GM18499 (cell line): ENCODE results near the gene LIX1.
A peak's percentile ranks its signal among the peaks of the same experiment; 100 is the strongest.
"Not testable (repeated sequence)": the region's sequence is repeated elsewhere in the genome, so short reads cannot be mapped to it uniquely, and the experiment has no call there.

ENCODE experiments used
- ATAC-seq: cut with Tn5 transposase; IDR thresholded peaks from one replicate; pipeline ENCODE4 v1.9.1; 2021; ENCODE audit warnings: moderate number of reproducible peaks; ENCODE audit not compliant: insufficient read depth, unreplicated experiment

LIX1 gene

DNA sequence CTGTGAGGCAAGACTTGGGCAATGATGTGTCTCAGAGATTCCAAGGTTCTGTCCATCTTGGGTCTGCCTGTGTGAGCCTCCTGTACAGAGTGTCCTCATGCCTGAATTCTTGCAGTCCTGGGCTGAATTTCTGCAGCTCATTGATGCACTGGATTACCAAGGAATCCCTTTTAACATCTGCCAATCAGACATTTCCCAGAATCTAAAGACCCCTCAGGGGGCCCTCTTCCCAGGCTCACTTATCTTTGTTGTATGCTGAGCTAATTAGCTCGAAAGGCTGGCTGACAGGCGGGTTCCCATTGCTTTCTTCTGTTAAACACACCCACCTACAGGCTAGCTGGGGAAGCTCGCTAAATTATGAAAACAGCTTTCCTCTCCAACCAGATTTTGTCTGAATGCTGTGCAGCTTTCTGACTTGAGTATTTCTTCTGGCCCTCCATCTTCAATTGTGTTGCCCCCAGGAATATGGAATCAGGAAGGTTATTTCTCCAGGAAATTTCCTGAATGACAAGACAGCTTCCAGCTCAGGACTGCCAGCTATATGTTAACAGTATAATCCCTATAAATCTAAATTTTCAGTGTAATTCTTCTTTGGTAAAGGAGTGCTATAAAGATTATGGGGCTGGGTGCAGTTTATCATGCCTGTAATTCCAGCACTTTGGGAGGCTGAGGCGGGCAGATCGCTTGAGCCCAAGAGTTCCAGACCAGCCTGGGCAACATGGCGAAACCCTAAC lies at the start of gene LIX1:
LIX1 (minus strand) TSS at position 91 of the 734 bp plus-strand sequence; CDS start at position 56, 35 bp downstream.
- ATAC-seq: no peak

DNA sequence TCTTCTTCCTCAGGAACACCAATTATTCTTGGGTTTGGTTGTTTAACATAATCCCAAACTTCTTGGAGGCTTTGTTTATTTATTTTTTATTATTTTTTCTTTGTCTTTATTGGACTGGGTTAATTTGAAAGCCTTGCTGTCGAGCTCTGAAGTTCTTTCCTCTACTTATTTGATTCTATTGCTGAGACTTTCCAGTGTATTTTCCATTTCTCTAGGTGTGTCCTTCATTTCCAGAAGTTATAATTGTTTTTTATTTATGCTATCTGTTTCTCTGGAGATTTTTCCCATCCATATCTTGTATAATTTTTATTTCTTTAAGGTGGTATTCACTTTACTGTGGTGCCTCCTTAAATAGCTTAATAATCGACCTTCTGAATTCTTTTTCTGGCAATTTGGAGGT lies 49.5 kb upstream of the LIX1 start:
- no peak for ATAC-seq

DNA sequence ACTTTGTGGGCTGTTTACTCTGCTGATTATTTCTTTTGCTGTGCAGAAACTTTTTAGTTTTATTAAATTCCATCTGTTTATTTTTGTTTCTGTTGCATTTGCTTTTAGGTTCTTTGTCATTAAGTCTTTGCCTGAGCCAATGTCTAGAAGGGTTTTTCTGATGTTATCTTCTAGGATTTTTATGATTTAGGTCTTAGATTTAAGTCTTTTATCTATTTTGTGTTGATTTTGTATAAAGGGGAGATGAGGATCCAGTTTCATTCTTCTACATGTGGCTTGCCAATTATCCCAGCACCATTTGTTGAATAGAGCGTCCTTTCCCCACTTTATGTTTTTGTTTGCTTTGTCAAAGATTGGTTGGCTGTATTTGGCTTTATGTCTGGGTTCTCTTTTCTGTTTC lies 47.1 kb upstream of the LIX1 start:
- not testable (repeated sequence) for ATAC-seq

DNA sequence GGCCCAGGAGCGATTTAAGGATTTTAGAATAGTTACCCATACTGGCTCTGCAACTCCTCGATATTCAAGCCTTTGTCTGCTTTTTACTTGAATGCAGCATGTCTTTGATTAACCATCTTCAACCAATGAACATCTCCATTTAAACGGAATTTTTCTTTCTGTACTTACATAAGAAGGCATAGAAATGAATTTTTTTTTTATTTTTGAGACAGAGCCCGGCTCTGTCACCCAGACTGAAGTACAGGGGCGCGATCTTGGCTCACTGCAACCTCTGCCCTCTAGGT lies 41.5 kb upstream of the LIX1 start:
- ATAC-seq: no peak

DNA sequence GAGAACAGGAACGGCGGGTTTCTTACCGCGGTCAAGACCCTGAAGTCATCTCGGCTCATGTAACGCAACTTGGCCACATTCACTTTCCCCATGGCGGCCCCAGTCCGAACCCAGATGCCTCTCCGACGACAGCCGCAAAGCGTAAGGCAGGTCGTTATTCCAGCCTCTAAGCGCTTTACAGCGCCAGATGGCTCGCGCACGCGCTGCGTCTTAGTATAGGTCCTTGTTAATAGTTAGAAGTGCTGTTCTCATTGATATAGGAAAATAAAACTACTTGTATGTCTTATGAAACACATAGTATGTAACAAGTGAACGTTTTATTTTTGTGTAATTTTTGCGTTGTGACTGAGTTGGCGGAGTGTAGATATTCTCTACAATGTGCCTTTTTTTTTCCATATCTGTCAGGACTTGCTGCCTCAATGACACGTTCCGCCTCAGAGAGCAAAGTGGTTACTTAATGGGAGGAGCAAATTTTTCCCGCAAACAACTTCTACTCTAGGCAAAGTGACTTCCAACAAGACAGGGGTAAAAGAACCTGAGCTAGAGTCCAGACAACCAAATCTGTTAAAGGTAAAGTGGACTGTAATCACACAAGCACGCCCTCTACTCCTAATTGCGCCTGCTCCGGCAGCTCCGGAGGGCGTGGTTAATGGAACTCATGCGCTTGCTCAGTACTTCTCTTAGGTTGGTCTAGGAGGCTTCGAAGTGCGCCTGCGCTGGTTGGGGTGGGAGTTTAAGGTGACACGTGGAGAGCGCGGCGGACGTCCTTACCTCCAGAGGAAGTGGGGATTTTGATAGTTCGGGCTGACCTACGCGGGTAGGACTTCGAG lies 40.9 kb upstream of the LIX1 start, which contains the start of gene RIOK2:
RIOK2 (minus strand) TSS at position 148 of the 830 bp plus-strand sequence; CDS start at position 92, 56 bp downstream.
- peak; percentile 83 for ATAC-seq

DNA sequence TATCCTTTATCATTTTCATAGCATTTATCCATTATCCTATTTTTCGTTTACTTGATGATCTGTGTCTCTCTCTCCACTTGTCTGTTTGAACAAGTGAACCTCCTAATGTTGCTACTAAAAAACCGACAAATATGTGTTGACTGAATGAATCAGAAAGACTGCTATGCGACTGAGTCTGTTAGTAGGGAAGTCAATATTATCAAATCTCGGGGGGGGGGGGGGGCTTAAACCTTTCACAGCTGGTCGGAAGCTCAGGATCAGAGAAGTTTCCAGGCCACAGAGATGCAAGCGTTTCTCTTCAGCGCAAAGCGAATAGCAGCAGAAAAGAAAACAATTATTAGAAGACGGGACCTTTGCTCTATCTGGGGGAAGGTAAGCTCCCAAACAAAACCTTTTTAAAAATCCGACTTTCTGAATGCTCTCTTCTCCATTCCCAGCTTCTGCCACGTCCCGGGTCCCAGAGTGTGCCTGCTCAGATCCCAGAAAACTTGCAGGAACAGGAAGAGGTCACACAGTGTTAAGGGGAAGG lies 40.2 kb upstream of the LIX1 start:
- ATAC-seq: no peak

DNA sequence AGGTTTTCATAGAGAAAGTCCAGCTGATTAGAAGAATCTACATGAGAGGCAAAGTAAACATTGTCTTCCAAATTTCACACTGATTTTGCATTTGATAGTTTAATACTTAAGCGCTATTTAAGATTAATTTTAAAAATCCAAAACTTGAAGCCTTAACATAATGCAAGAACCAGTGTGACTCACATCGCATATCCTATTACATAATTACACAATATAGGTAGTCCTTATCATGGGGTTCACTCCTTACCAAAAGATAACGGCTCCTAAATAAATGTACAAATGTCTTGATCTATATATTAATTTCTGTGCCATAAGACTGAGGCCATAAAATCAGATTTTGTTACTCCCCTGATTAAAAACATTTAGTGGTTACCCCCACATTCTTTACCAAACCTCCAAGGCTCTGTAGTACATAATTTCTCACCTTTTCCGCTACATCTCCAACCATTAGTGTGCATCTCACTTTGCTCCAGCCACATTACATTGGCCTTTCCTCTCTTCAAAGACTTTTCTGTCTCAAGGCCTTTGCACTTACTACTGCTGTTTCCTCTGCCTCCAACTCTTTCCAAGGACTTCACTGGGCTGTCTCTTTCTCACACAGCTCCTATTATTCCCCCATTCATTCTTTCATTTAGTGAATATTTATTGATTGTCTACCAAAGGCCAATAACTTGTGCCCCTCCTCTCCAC lies 39.6 kb upstream of the LIX1 start:
- no peak for ATAC-seq

DNA sequence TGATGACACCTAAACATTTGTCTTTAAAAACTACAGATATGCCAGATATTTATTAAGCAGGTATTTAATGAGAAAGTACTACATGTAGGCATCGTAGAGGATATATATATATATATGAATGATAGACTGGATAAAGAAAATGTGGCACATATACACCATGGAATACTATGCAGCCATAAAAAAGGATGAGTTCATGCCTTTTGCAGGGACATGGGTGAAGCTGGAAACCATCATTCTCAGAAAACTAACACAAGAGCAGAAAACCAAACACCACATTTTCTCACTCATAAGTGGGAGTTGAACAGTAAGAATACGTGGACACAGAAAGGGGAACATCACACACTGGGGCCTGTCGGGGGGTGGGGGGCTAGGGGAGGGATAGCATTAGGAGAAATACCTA lies 37.0 kb upstream of the LIX1 start:
- not testable (repeated sequence) for ATAC-seq

DNA sequence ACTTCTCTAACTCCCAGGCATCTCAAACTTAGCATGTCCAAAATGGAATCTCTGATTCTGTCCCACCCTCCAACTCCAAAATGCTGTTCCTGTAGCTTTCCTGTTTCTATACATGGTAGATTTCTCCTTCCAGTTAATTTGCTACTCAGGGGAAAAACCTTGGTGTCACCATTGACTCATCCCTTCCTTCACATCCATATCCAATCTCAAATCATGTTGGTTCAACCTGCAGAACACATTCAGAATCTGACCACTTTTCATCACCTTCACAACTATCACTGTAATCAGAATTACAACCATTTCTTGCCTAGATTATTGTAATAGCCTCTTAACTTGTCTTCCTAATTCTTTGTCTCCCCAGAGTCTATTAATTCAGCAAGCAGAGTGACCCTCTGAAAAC lies 29.8 kb upstream of the LIX1 start:
- no peak for ATAC-seq

DNA sequence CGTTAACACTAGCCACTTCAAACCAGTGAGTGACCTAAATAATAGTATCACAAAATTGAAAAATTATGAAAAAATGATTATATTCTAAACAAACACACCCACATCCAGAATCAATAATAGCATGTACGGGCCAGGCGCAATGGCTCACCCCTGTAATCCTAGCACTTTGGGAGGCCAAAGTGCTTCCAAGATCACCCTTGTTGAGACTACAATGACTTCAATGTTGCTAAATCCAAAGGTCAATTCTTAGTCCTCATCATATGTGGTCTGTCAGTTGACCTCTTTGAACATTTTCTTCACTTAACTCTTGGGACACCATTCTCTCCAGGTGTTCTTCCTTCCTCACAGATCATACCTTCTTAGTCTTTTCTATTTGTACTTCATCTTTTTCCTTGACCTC lies 29.3 kb upstream of the LIX1 start:
- no peak for ATAC-seq

DNA sequence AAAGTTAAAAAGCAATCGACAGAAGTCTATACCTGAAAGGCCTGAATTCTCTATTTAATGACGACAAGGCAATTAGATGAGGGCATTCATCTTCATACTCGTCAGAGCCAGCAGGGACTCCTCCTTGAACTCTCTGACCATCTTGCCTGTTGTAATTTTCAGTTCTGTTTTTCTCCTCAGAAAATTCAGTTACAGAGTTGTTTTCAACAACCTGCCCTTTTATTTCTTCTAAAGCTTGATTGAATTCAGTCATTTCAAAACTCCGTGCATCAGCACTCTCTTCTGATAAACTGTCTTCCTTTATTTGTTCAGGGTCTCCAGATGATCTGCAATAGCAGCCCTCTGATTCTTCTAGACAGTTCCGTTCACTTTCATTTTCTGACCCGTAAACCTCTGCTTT lies 25.0 kb upstream of the LIX1 start:
- ATAC-seq: peak; percentile 58

DNA sequence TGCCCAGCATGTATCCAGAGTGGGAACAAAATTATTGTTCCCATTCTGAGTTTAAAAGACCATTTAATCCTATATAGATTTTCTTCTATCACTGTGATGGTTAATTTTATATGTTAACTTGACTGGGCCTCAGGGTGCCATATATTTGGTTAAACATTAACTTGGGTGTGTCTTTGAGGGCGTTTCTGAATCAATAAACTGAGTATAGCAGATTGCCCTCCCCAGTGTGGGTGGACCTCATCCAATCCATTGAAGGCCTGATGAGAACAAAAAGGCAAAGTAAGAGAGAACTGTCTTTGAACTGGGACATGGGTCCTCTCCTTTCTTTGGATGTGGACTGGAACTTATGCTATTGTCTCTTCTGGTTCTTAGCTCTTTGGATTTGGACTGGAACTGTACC lies 23.3 kb upstream of the LIX1 start:
- no peak for ATAC-seq

DNA sequence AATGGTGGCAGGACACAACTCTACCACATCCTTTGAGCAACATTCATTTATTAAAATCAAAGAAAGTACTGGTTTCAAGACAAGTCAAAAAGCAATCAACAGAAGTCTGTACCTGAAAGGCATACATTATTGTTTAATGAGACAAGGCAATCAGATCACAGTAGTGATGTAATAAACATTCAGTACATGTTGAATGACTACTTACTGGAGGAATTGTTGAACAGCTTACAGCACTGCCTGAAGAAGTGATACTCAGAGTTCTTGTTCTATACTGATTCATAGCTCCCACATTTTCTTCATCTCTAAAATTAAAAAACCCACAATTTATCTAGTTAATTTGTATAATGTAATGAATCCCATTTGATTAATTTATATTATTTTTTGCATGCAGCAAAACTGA lies 22.4 kb upstream of the LIX1 start:
- no peak for ATAC-seq

DNA sequence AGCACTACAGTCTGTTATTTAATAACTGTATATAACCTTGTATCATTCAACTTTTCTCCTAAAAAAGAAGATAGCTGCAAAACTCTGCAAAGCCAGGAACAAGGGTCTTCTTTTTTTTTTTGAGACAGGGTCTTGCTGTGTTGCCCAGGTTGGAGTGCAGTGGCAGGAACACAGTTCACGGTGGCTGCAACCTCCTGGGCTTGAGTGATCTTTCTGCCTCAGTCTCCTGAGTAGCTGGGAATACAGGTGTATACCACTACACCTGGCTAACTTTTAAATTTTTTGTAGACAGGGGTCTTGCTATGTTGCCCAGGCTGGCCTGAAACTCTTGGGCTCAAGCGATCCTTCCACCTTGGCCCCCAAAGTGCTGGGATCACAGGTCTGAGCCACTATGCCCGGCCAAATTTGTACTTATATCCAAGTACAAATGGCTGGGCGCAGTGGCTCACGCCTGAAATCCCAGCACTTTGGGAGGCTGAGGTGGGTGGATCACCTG lies 21.4 kb upstream of the LIX1 start:
- no peak for ATAC-seq

DNA sequence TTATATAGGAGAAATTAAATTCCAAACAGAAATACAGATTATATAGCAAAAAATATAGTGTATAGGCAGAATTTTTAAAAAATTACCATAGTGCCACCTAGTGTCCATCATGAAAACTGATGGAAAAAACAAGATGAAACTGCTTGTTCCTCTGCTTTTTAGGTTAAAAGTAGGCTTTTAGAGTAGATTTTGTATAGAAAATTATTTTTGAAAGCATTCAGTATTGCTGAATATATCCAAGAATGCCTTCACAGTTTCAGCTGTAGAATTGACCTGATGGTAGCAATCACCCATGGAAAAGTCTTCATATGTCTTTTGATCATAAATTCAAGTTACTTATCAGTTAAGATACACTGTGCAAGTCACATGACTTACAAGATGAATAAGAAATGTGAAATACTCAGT lies 21.0 kb upstream of the LIX1 start:
- ATAC-seq: no peak

DNA sequence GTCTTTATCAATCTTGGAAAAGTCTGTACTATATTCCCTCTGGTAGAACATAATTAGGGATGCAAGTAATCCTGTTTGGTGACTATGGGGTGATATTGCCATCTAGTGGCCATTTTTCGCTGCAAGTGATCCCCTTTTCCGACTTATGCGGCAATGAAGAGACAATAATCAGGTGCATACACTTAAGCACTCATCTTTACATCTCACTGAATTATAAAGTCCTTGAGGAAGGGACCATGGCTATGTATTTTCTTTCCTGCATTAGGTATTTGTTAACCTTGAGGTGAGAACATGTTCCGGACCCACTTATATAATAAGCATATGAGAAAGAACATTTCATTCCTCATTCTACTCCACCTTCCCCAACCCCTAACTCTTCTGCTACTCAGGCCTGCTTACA lies 19.6 kb upstream of the LIX1 start:
- no peak for ATAC-seq

DNA sequence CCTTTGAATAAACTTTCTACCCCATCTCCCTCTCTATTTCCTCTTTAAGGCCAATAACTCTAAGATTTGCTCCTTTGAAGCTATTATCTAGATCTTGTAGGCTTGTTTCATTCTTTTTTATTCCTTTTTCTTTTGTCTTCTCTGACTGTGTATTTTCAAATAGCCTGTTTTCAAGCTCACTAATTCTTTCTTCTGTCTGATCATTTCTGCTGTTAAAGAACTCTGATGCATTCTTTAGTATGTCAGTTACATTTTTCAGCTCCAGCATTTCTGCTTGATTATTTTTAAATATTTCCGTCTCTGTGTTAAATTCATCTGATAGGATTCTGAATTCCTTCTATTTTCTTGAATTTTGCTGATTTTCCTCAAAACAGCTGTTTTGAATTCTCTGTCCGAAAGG lies 15.3 kb upstream of the LIX1 start:
- no peak for ATAC-seq

DNA sequence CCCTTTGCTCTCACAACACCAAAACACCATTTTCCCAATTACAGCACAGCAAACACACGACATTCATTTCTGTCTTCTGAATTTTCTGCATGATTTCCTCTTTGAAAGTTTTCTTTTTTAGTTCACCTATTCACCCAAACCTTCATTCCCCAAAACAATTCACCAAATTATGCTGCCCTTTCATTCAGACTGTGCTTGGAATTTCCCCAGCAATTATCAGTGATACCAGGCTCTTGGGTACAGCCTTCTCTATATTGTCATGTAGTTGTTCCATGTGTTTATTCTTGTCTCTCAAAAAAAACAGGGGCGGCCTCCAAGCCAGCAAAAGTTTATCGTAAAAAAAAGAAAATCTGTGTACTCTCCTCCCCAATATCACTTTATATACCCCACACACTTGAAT lies 9.0 kb upstream of the LIX1 start:
- ATAC-seq: no peak

DNA sequence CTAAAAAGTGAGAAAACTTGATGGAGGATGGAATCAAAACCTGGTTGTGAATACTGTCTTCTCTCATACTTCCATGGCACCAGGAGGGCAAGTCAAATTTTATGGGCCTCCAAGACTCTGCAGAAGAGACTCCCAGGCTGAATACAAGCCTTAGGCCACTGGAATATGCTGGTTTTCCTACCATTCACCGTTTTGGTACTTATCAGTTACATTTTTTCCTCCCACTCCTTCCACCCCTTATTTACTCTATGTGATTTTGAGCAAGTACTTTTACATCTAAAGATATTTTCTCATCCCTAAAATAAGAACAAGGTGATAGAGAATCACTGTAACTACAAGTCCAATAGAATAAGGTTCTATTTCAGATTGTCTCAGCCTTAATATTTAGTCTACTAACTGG lies 8.0 kb upstream of the LIX1 start:
- ATAC-seq: no peak

DNA sequence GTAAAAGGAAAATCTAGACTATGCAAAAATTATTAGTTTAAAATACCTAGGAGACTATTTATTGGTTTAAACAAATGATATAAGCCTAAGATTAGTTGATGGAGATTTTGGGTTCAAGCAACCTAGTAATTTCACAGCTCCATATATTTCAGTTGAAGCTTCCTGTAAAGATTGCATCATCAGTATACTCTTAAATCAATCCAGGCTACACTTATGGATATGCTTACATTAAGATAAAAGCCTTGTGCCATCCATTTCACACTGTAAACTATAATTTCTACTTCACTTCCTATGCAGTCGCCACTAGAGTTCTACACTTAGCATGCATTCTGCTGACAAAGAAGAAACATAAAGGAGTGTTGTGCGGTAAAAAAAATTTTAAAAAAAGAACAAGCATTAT lies 7.3 kb upstream of the LIX1 start:
- no peak for ATAC-seq

DNA sequence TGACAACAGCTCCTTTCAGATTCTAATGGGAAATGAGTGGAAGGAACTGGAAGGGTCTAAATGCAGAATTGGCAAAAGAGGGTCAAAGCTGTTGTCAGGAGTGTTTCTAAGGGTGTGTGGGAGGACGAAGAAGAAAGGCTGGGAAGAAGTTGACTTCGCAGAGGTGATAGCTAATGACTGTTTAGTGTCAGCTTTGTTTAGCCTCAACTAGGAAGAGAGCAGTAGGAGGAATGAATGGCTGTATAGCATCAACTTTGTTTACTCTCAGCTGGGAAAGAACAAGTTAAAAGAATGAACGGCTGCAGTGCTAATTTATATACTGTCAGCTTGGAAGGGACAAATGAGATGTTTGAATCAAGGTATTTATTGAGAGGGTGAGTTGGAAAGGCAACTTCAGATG lies 5.9 kb upstream of the LIX1 start:
- ATAC-seq: no peak
